Coronary artery (tissue), 2 donors: ENCODE measurements around the gene RADX.
"Not testable (repeated sequence)": the region's sequence is repeated elsewhere in the genome, so short reads cannot be mapped to it uniquely, and the experiment has no call there.

ENCODE experiments used
- DNase-seq: peaks from one replicate; pipeline ENCODE4 v3.0.0-alpha.2; 2017; ENCODE audit warnings: low spot score
- H3K27ac ChIP-seq, 2 donors: fragments of 200-600 bp; sonication (generic); one replicate each; pipeline ENCODE4 v1.5.1; 2016 to 2019
- H3K4me3 ChIP-seq: fragments of 200-600 bp; sonication (generic); 2 replicates; pipeline ENCODE4 v1.5.1; 2016; ENCODE audit warnings: mild to moderate bottlenecking, moderate library complexity
- CTCF ChIP-seq: fragments of 200-600 bp; sonication (generic); IDR thresholded peaks from one replicate; pipeline ENCODE4 v1.5.1; 2019; ENCODE audit warnings: antibody characterized with exemption

RADX gene

GRCh38 chrX:106619797-106620196, 8.0 kb downstream of the RADX start:
- H3K4me3 ChIP-seq: no peak overlapping the region
- TF ChIP-seq CTCF: no peak
- H3K27ac ChIP-seq: no peak overlapping the region
- DNase-seq: no peak

GRCh38 chrX:106621836-106622235, 10.1 kb downstream of the RADX start:
- H3K4me3 ChIP-seq: no peak overlapping the region
- no peak overlapping the region for H3K27ac ChIP-seq
- no peak for TF ChIP-seq CTCF
- DNase-seq: no peak

GRCh38 chrX:106626789-106627188, 15.0 kb downstream of the RADX start:
- no peak for DNase-seq
- no peak overlapping the region for H3K27ac ChIP-seq

GRCh38 chrX:106631615-106632014, 19.8 kb downstream of the RADX start:
- DNase-seq: no peak
- H3K4me3 ChIP-seq: no peak overlapping the region
- no peak for TF ChIP-seq CTCF
- H3K27ac ChIP-seq: no peak overlapping the region

More at GRCh38 chrX:106626789-106627188, 15.0 kb downstream of the RADX start:
- TF ChIP-seq CTCF: no peak
- no peak overlapping the region for H3K4me3 ChIP-seq

- TF ChIP-seq CTCF: no peak
- H3K4me3 ChIP-seq: no peak overlapping the region
- no peak overlapping the region for H3K27ac ChIP-seq
- DNase-seq: no peak
Observed at GRCh38 chrX:106649523-106650428, 38.0 kb downstream of the RADX start.

GRCh38 chrX:106653625-106654024, 41.8 kb downstream of the RADX start:
- H3K27ac ChIP-seq, DNase-seq, H3K4me3 ChIP-seq: not testable (repeated sequence)

- no peak overlapping the region for H3K27ac ChIP-seq
- no peak for TF ChIP-seq CTCF
Observed at GRCh38 chrX:106670631-106671030, 58.9 kb downstream of the RADX start.

More at GRCh38 chrX:106670631-106671030, 58.9 kb downstream of the RADX start:
- no peak overlapping the region for H3K4me3 ChIP-seq
- DNase-seq: no peak
